GM12891 (cell line): ENCODE data around the gene LRRC32.

Experiments
- POLR2A ChIP-seq: IDR thresholded peaks from 2 replicates; pipeline ENCODE4 v1.6.1; 2011; ENCODE audit warnings: low read depth, low read length, control low read depth
- POLR2AphosphoS5 ChIP-seq: IDR thresholded peaks from 2 replicates; pipeline ENCODE4 v1.6.1; 2011; ENCODE audit warnings: low read depth, low read length, control low read depth
- TAF1 ChIP-seq: IDR thresholded peaks from 2 replicates; pipeline ENCODE4 v1.6.1; 2011; ENCODE audit warnings: low read depth, low read length, control low read depth

DNA sequence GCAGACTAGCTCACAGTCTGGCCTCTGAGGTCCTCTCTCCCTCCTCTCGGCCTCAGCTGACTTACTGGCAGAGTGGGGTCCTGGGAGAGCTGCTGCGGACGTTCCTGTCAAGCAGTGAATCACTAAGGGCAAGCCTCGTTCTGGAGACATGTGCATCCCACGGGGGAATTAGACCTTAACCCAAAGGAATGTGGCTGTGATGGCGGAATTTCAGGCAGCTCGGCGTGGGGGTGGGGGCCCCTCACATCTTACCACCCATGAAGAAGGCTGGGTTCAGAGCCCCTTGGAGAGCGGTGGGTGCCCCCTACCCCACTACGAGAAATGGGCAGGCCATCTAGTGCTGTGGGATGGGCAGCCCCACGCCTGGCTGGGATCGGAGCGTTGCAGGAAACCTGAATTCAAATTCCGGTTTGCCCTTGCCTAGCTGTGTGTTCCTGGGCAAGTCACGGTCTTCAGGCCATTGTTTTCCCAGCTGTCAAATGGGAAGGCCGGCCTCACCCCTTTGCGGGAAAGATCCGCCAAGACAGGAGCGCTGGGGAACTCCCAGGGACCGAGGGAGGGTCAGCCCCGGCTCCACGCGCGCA lies 554 bp downstream of the LRRC32 start:
- TF ChIP-seq POLR2AphosphoS5 (no peak), POLR2A (no peak), TAF1 (no peak)
